ENCODE data around the gene MAGI1. TPM values are rescaled to one million over a fixed set of nuclear protein-coding genes. Genes with fewer than 3 reads are reported as not detected.
"Not testable (repeated sequence)": the region's sequence is repeated elsewhere in the genome, so short reads cannot be mapped to it uniquely, and the experiment has no call there.

The MAGI1 gene
- total and polyA plus RNA-seq, 2 experiments from 2014 or later = 33.9 to 87.0 TPM

DNA sequence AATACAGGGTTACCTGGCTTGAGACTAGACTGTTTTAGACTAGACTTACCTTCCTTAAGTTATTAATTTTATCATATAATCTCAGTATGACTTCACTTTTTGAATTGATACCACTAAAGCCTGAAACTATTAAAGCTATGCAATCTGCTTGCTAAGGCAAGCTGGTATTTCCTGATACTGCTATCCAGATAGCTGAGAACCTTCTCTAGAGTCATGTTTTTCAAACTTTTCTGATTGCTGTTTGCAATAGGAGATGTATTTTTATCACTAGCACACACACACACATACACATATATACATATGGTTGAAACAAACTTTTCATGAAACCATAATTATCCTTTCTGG is 9.3 kb upstream of the MAGI1 start:
- TF ChIP-seq, protein P1, sequence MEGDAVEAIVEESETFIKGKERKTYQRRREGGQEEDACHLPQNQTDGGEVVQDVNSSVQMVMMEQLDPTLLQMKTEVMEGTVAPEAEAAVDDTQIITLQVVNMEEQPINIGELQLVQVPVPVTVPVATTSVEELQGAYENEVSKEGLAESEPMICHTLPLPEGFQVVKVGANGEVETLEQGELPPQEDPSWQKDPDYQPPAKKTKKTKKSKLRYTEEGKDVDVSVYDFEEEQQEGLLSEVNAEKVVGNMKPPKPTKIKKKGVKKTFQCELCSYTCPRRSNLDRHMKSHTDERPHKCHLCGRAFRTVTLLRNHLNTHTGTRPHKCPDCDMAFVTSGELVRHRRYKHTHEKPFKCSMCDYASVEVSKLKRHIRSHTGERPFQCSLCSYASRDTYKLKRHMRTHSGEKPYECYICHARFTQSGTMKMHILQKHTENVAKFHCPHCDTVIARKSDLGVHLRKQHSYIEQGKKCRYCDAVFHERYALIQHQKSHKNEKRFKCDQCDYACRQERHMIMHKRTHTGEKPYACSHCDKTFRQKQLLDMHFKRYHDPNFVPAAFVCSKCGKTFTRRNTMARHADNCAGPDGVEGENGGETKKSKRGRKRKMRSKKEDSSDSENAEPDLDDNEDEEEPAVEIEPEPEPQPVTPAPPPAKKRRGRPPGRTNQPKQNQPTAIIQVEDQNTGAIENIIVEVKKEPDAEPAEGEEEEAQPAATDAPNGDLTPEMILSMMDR (IDR thresholded peaks at IDR 0.05; ENCODE audit: low read depth, low read length) = no peak
- DNase-seq (ENCODE audit: low read depth in 1 of 2, low spot score in 1 of 2) = peak in 1 of 2 donors; percentile 19
- no peak overlapping the region for H3K4me3 ChIP-seq
- no peaks in the 10 kb centered on the region for H3K27me3 ChIP-seq
- peaks cover 6% of the 10 kb centered on the region for H3K4me1 ChIP-seq (ENCODE audit: low read depth)
- no peaks in the 10 kb centered on the region for H3K36me3 ChIP-seq
- peak overlapping the region; percentile 54 for H3K27ac ChIP-seq
- H3K9me3 ChIP-seq (ENCODE audit: low read depth) = no peaks in the 10 kb centered on the region

- Histone ChIP-seq H3K4me1 (ENCODE audit: low read depth) (peaks cover 6% of the 10 kb centered on the region), H3K9me3 (ENCODE audit: low read depth) (no peaks in the 10 kb centered on the region), H3K27me3 (no peaks in the 10 kb centered on the region), H3K4me3 (no peak overlapping the region), H3K36me3 (no peaks in the 10 kb centered on the region), H3K27ac (peak overlapping the region; percentile 54)
- TF ChIP-seq, protein P1 (IDR thresholded peaks at IDR 0.05; ENCODE audit: low read depth, low read length) = peak; percentile 15
- DNase-seq (ENCODE audit: low read depth in 1 of 2, low spot score in 1 of 2) = peak; percentile 39 to 92
Observed at GRCh38 chr3:66047311-66048050, 8.8 kb upstream of the MAGI1 start.

GRCh38 chr3:66046321-66046720 is 7.6 kb upstream of the MAGI1 start:
- H3K4me3 ChIP-seq; H3K36me3 ChIP-seq; H3K27ac ChIP-seq; H3K9me3 ChIP-seq (ENCODE audit: low read depth); H3K4me1 ChIP-seq (ENCODE audit: low read depth); H3K27me3 ChIP-seq; DNase-seq (ENCODE audit: low read depth in 1 of 2, low spot score in 1 of 2): not testable (repeated sequence)

DNA sequence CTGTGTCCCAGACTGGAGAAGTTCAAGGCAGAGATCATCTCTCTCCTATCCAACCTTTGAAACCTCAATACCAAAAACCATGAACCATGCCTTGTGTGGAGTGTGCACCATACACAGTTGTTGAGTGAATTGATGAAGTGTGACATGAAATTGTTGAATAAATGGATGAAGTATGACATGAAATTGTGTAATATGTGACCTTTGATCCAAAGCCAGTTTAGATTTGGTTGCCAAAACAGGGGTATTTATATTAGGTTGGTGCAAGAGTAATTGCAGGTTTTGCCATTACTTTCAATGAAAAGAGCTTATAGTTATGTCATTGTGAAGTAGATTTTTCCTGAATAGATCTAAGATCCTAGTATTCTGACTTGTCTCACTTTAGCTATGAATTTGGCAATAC is 3.1 kb upstream of the MAGI1 start:
- Histone ChIP-seq H3K9me3 (ENCODE audit: low read depth) (no peaks in the 10 kb centered on the region), H3K4me3 (no peak overlapping the region), H3K4me1 (ENCODE audit: low read depth) (peaks cover 6% of the 10 kb centered on the region), H3K27ac (no peak overlapping the region), H3K36me3 (no peaks in the 10 kb centered on the region), H3K27me3 (no peaks in the 10 kb centered on the region)
- TF ChIP-seq, protein P1 (IDR thresholded peaks at IDR 0.05; ENCODE audit: low read depth, low read length) = no peak
- no peak for DNase-seq (ENCODE audit: low read depth in 1 of 2, low spot score in 1 of 2)

GRCh38 chr3:66041116-66041515 is 2.4 kb upstream of the MAGI1 start:
- DNase-seq (ENCODE audit: low read depth in 1 of 2, low spot score in 1 of 2) = peak in 1 of 2 donors; percentile 39
- Histone ChIP-seq H3K27me3 (no peaks in the 10 kb centered on the region), H3K27ac (no peak overlapping the region), H3K9me3 (ENCODE audit: low read depth) (no peaks in the 10 kb centered on the region), H3K36me3 (no peaks in the 10 kb centered on the region), H3K4me1 (ENCODE audit: low read depth) (peaks cover 9% of the 10 kb centered on the region), H3K4me3 (no peak overlapping the region)
- TF ChIP-seq, protein P1 (IDR thresholded peaks at IDR 0.05; ENCODE audit: low read depth, low read length) = no peak

DNA sequence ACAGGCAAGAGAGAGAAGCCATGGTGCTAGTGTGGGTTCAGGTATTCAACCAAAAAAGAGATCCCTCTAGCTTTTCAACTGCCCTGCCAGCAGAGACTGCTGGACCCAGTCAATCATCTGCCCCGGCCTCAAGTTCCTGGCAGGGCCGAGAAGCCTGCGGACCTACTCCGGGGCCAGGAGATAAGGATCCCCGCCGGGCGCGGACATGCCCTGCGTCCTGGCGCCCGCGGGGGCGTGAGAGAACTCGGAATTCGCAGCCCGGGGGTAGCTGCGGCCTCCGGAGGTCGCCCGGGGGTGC is 821 bp upstream of the MAGI1 start:
- peak; percentile 56 to 61 for DNase-seq (ENCODE audit: low read depth in 1 of 2, low spot score in 1 of 2)
- Histone ChIP-seq H3K4me3 (peak overlapping the region; percentile 77), H3K4me1 (ENCODE audit: low read depth) (peaks cover 18% of the 10 kb centered on the region), H3K27me3 (no peaks in the 10 kb centered on the region), H3K36me3 (no peaks in the 10 kb centered on the region), H3K9me3 (ENCODE audit: low read depth) (no peaks in the 10 kb centered on the region), H3K27ac (peak overlapping the region; percentile 95)
- TF ChIP-seq, protein P1 (IDR thresholded peaks at IDR 0.05; ENCODE audit: low read depth, low read length) = peak; percentile 8
